ENCODE results near the gene HYCC2. TPM values are rescaled to one million over a fixed set of nuclear protein-coding genes. Genes with fewer than 3 reads are reported as not detected.

Gene HYCC2
- total RNA-seq, 2 donors from 2014 or later, result 4.0 to 4.8 TPM

DNA sequence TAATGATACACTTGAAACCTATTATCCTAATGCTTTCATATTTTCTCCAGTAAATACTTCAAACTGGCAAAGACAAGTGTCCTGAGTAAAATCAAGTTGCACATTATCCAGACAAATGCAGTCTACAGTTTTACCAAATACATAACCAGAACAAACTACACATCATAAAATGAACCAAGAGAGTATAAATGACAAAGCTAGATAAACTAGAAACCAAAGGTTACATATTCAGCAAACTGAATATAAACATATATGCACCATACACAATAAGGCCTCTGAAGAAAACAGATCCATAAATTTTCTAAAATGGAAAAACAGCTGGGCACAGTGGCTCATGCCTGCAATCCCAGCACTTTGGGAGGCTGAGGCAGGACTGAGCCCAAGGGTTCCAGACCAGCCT is 47.0 kb downstream of the HYCC2 start:
- H3K27me3 ChIP-seq, result no peaks in the 10 kb centered on the region
- H3K4me3 ChIP-seq, result no peak overlapping the region
- H3K9me3 ChIP-seq, result no peaks in the 10 kb centered on the region
- TF ChIP-seq, protein P1, sequence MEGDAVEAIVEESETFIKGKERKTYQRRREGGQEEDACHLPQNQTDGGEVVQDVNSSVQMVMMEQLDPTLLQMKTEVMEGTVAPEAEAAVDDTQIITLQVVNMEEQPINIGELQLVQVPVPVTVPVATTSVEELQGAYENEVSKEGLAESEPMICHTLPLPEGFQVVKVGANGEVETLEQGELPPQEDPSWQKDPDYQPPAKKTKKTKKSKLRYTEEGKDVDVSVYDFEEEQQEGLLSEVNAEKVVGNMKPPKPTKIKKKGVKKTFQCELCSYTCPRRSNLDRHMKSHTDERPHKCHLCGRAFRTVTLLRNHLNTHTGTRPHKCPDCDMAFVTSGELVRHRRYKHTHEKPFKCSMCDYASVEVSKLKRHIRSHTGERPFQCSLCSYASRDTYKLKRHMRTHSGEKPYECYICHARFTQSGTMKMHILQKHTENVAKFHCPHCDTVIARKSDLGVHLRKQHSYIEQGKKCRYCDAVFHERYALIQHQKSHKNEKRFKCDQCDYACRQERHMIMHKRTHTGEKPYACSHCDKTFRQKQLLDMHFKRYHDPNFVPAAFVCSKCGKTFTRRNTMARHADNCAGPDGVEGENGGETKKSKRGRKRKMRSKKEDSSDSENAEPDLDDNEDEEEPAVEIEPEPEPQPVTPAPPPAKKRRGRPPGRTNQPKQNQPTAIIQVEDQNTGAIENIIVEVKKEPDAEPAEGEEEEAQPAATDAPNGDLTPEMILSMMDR (IDR thresholded peaks at IDR 0.05), result no peak
- peaks cover 6% of the 10 kb centered on the region for H3K36me3 ChIP-seq
- DNase-seq (ENCODE audit: low spot score), result no peak
- H3K27ac ChIP-seq, result no peak overlapping the region
- H3K4me1 ChIP-seq, result no peaks in the 10 kb centered on the region

DNA sequence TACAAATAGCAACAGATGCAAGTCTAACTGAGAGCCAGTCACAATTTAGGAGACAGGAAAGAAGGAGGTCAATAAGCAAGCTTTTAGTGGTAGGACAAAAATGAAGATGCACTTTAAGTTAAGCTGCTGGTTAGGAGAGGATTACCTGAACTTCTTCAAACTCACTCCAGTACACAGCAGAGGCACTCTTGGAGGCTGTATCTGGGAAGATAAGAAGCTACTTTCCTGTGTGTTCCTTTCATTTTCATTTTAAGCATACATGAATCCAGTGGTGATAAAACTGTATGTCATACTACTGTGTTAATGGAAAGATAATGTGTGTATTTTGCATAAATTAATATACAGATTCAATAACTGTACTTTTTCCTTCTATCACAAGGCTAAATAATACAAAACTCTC is 49.6 kb downstream of the HYCC2 start:
- peaks cover 6% of the 10 kb centered on the region for H3K36me3 ChIP-seq
- TF ChIP-seq, protein P1 (IDR thresholded peaks at IDR 0.05), result no peak
- H3K27me3 ChIP-seq, result no peaks in the 10 kb centered on the region
- no peaks in the 10 kb centered on the region for H3K9me3 ChIP-seq
- no peak overlapping the region for H3K4me3 ChIP-seq
- no peak overlapping the region for H3K27ac ChIP-seq
- no peak for DNase-seq (ENCODE audit: low spot score)
- no peaks in the 10 kb centered on the region for H3K4me1 ChIP-seq

Other genes starting within 250 kb of the HYCC2 start
- gene CLK1, start 207.0 kb downstream of the HYCC2 start, total RNA-seq, result 10 to 100 TPM; 41.7 to 62.5 TPM
- 10 to 100 TPM in 1 of 2 donors, 1 to 10 TPM in 1; 6.1 to 22.9 TPM for gene PPIL3, start 182.6 kb downstream of the HYCC2 start, total RNA-seq
- gene NIF3L1, start 182.3 kb downstream of the HYCC2 start, total RNA-seq, result 10 to 100 TPM; 16.1 to 16.6 TPM
- gene ORC2, start 108.0 kb downstream of the HYCC2 start, total RNA-seq, result 10 to 100 TPM in 1 of 2 donors, 1 to 10 TPM in 1; 8.5 to 14.7 TPM
- gene NDUFB3, start 330 bp upstream of the HYCC2 start, total RNA-seq, result 100 to 1,000 TPM; 152 to 238 TPM
- gene CFLAR, start 44.5 kb upstream of the HYCC2 start, total RNA-seq, result 100 to 1,000 TPM; 154 to 179 TPM
- gene CASP10, start 111.5 kb upstream of the HYCC2 start, total RNA-seq, result 1 to 10 TPM; 3.5 to 6.8 TPM
- gene CASP8, start 188.9 kb upstream of the HYCC2 start, total RNA-seq, result 1 to 10 TPM; 3.5 to 5.1 TPM